CD4-positive, alpha-beta T cell treated with Interleukin-4 for 1 hour (primary cell): ENCODE data around the gene IMPACT.
A peak's percentile ranks its signal among the peaks of the same experiment; 100 is the strongest.

ENCODE experiments used
- DNase-seq, 2 donors: peaks; one replicate each; pipeline ENCODE4 v3.0.0-alpha.2; 2020 to 2022

Gene IMPACT

GRCh38 chr18:24426398-24427294 is at the start of gene IMPACT:
TSS of gene IMPACT (plus strand) at chr18:24426670. CDS start at chr18:24426757, 87 bp downstream.
- peak; percentile 78 to 81 for DNase-seq

- DNase-seq = no peak
These were observed 47.9 kb upstream of the IMPACT start for GRCh38 chr18:24378598-24378997.

- DNase-seq = no peak
These were observed 46.2 kb upstream of the IMPACT start for GRCh38 chr18:24380163-24380747.

- no peak for DNase-seq
These were observed 45.3 kb upstream of the IMPACT start for GRCh38 chr18:24381126-24381525.

- no peak for DNase-seq
These were observed 39.8 kb upstream of the IMPACT start for GRCh38 chr18:24386681-24387080.

- DNase-seq = no peak
These were observed 37.5 kb upstream of the IMPACT start for GRCh38 chr18:24388957-24389356.

- no peak for DNase-seq
These were observed 31.2 kb upstream of the IMPACT start for GRCh38 chr18:24395049-24395795.

GRCh38 chr18:24396082-24396633 is 30.3 kb upstream of the IMPACT start:
- DNase-seq = no peak

- peak; percentile 24 to 49 for DNase-seq
These were observed 29.3 kb upstream of the IMPACT start for GRCh38 chr18:24397131-24397693.

- DNase-seq = peak; percentile 85 to 87
These were observed 28.6 kb upstream of the IMPACT start, which contains the start of gene OSBPL1A for GRCh38 chr18:24397694-24398368. TSS of gene OSBPL1A (minus strand) at chr18:24397824. CDS start at chr18:24377533, 20,291 bp downstream.

GRCh38 chr18:24398540-24398939 is 27.9 kb upstream of the IMPACT start:
- DNase-seq = no peak

GRCh38 chr18:24400587-24400986 is 25.9 kb upstream of the IMPACT start:
- DNase-seq = no peak

- DNase-seq = no peak
These were observed 24.2 kb upstream of the IMPACT start for GRCh38 chr18:24402209-24402785.

GRCh38 chr18:24403076-24403475 is 23.4 kb upstream of the IMPACT start:
- DNase-seq = no peak

- DNase-seq = no peak
These were observed 21.9 kb upstream of the IMPACT start for GRCh38 chr18:24404591-24404990.

- DNase-seq = no peak
These were observed 18.0 kb upstream of the IMPACT start for GRCh38 chr18:24408496-24408895.

GRCh38 chr18:24413148-24413547 is 13.3 kb upstream of the IMPACT start:
- no peak for DNase-seq

GRCh38 chr18:24414349-24415003 is 12.0 kb upstream of the IMPACT start:
- no peak for DNase-seq

- no peak for DNase-seq
These were observed 9.0 kb upstream of the IMPACT start for GRCh38 chr18:24417480-24417879.

- DNase-seq = no peak
These were observed 5.9 kb upstream of the IMPACT start for GRCh38 chr18:24420551-24420950.

GRCh38 chr18:24421831-24422230 is 4.6 kb upstream of the IMPACT start:
- no peak for DNase-seq
